ENCODE results near the gene YIF1A.
"Not testable (repeated sequence)": the region's sequence is repeated elsewhere in the genome, so short reads cannot be mapped to it uniquely, and the experiment has no call there.

YIF1A gene

DNA sequence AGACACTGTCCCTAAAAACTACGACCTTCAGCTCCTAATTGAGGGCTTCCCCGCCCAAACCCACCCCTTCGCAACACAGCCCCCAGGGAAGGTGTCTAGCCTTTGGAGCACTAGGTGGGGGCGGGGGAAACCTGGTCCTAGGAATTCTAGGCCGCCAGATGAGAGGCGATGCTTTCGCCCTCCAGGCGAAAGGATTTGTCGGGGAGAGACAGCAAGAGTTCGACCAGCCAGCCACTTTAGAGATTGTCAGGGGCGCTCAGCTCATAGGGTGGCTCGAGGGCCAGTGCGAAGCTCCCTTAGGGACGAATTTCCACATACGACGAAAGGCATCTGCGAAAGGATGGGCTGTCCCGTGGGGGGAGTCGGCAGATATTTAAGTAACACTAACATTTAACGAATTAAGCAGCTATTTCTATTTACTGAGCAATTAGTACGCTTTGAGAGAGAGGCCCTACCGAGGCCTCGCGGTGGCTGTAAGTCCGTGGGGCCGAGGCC, 22.6 kb upstream of the YIF1A start:
- ChIA-PET POLR2A (interaction anchor here (0.6 to 1.6 kb wide), 3 partner anchors 22 to 387 kb away, joined by 3 to 14 read pairs (median 3); partner anchors contain the start of genes RBM4B and YIF1A), CTCF (interaction anchor here (0.6 to 5.9 kb wide), 28 partner anchors 10 to 113 kb away, joined by 3 to 126 read pairs (median 7); partner anchors contain the start of genes BRMS1, NPAS4, RIN1 and TMEM151A)
- TF ChIP-seq, protein P1, sequence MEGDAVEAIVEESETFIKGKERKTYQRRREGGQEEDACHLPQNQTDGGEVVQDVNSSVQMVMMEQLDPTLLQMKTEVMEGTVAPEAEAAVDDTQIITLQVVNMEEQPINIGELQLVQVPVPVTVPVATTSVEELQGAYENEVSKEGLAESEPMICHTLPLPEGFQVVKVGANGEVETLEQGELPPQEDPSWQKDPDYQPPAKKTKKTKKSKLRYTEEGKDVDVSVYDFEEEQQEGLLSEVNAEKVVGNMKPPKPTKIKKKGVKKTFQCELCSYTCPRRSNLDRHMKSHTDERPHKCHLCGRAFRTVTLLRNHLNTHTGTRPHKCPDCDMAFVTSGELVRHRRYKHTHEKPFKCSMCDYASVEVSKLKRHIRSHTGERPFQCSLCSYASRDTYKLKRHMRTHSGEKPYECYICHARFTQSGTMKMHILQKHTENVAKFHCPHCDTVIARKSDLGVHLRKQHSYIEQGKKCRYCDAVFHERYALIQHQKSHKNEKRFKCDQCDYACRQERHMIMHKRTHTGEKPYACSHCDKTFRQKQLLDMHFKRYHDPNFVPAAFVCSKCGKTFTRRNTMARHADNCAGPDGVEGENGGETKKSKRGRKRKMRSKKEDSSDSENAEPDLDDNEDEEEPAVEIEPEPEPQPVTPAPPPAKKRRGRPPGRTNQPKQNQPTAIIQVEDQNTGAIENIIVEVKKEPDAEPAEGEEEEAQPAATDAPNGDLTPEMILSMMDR (IDR thresholded peaks at IDR 0.05; ENCODE audit: control extremely low read depth, extremely low read depth, low read depth, missing control alignments), result peak; percentile 87
- no peak for DNase-seq (ENCODE audit: extremely low spot score)

GRCh38 chr11:66310803-66311440, 22.0 kb upstream of the YIF1A start:
- DNase-seq (ENCODE audit: extremely low spot score); POLR2A ChIA-PET: not testable (repeated sequence)
- CTCF ChIA-PET, result interaction anchor here (0.6 to 5.9 kb wide), 28 partner anchors 11 to 114 kb away, joined by 3 to 126 read pairs (median 7); partner anchors contain the start of genes BRMS1, NPAS4, RIN1 and TMEM151A

DNA sequence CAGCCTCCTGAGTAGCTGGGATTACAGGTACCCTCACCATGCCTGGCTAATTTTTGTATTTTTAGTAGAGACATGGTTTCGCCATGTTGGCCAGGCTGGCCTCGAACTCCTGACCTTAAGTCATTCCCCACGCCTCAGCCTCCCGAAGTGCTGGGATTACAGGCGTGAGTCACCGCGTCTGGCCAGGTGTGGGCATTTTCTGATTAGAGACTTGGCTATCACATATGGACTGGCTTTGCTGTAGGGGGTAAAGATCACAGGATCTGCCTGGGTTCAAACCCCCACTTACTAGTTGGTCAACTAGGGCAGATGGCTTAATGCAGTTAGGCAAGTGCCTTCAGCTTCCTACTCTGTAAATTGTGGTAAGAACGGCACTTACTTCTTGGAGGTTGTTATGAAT, 21.4 kb upstream of the YIF1A start:
- no peak for DNase-seq (ENCODE audit: extremely low spot score)
- ChIA-PET CTCF (interaction anchor here (1.1 to 5.9 kb wide), 6 partner anchors 11 to 79 kb away, joined by 3 to 126 read pairs (median 45); partner anchors contain the start of genes RIN1 and SLC29A2), POLR2A (no interaction called here)
- TF ChIP-seq, protein P1 (IDR thresholded peaks at IDR 0.05; ENCODE audit: control extremely low read depth, extremely low read depth, low read depth, missing control alignments), result no peak

DNA sequence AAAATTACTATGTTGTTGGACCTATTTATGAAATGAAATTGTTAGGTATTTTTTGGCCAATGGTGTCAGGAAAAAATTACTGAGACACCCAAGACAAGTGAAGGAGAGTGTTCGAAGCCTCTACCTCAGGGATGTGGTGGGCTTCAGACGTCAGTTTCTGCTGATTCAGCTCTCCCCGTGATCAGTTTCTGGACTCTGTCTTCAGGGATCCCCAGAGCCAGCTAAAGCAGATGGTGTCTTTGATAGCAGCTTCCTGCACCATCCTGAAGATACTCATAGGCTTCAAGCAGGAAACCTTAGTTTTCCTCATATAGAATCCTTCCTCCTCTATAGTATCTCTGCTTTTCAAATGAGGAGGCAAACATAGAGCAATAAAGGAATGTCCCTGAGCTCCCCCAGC, 20.5 kb upstream of the YIF1A start:
- ChIA-PET CTCF (interaction anchor here (1.0 to 5.9 kb wide), 7 partner anchors 11 to 80 kb away, joined by 3 to 126 read pairs (median 43); partner anchors contain the start of genes RIN1 and SLC29A2), POLR2A (no interaction called here)
- DNase-seq (ENCODE audit: extremely low spot score), result no peak
- TF ChIP-seq, protein P1 (IDR thresholded peaks at IDR 0.05; ENCODE audit: control extremely low read depth, extremely low read depth, low read depth, missing control alignments), result no peak

GRCh38 chr11:66302656-66303055, 13.7 kb upstream of the YIF1A start:
- TF ChIP-seq, protein P1 (IDR thresholded peaks at IDR 0.05; ENCODE audit: control extremely low read depth, extremely low read depth, low read depth, missing control alignments), result no peak
- CTCF ChIA-PET, result interaction anchor here (1.3 to 8.7 kb wide), 3 partner anchors 9 to 20 kb away, joined by 3 to 81 read pairs (median 5); no protein-coding TSS in a partner anchor

GRCh38 chr11:66299186-66299585, 10.2 kb upstream of the YIF1A start:
- CTCF ChIA-PET, result interaction anchor here (0.7 to 8.7 kb wide), 3 partner anchors 12 to 40 kb away, joined by 3 to 81 read pairs (median 6); no protein-coding TSS in a partner anchor
- TF ChIP-seq, protein P1 (IDR thresholded peaks at IDR 0.05; ENCODE audit: control extremely low read depth, extremely low read depth, low read depth, missing control alignments), result no peak
- POLR2A ChIA-PET, result no interaction called here
- no peak for DNase-seq (ENCODE audit: extremely low spot score)

More at GRCh38 chr11:66302656-66303055, 13.7 kb upstream of the YIF1A start:
- DNase-seq (ENCODE audit: extremely low spot score), result no peak
- POLR2A ChIA-PET, result no interaction called here

GRCh38 chr11:66297610-66298009, 8.7 kb upstream of the YIF1A start:
- TF ChIP-seq, protein P1 (IDR thresholded peaks at IDR 0.05; ENCODE audit: control extremely low read depth, extremely low read depth, low read depth, missing control alignments), result no peak
- POLR2A ChIA-PET, result no interaction called here
- no peak for DNase-seq (ENCODE audit: extremely low spot score)
- CTCF ChIA-PET, result interaction anchor here (0.9 to 8.7 kb wide), 6 partner anchors 14 to 89 kb away, joined by 3 to 81 read pairs (median 4); no protein-coding TSS in a partner anchor

Data from GM10248 (cell line).